RWPE2 (cell line): Measurements from ENCODE around the gene CRYAB.

ENCODE experiments used
- ATAC-seq: fragments of 200-7000 bp; cut with Tn5 transposase; 3 replicates; pipeline ENCODE4 v1.9.1; 2021; ENCODE audit warnings: low read depth
- DNase-seq: peaks from one replicate; pipeline ENCODE4 v3.0.0-alpha.2; 2020; ENCODE audit warnings: low spot score
- H3K27ac ChIP-seq: fragments of 450-650 bp; 2 replicates; pipeline ENCODE4 v1.5.1; 2017; ENCODE audit warnings: mild to moderate bottlenecking; ENCODE audit not compliant: poor library complexity, severe bottlenecking
- H3K27me3 ChIP-seq: fragments of 250-450 bp; sonication (Bioruptor Pico); 2 replicates; pipeline ENCODE4 v1.5.1; 2021; ENCODE audit warnings: mild to moderate bottlenecking, moderate library complexity; ENCODE audit not compliant: insufficient read depth, poor library complexity, severe bottlenecking
- H3K36me3 ChIP-seq: fragments of 250-450 bp; sonication (Bioruptor Pico); 2 replicates; pipeline ENCODE4 v1.5.1; 2020; ENCODE audit warnings: low read depth, mild to moderate bottlenecking, moderate library complexity
- H3K4me1 ChIP-seq: fragments of 250-450 bp; sonication (Bioruptor Pico); 2 replicates; pipeline ENCODE4 v1.5.1; 2021; ENCODE audit warnings: mild to moderate bottlenecking, moderate library complexity; ENCODE audit not compliant: insufficient read depth, poor library complexity, severe bottlenecking
- H3K4me3 ChIP-seq: fragments of 250-450 bp; sonication (Bioruptor Pico); 2 replicates; pipeline ENCODE4 v1.5.1; 2021; ENCODE audit warnings: mild to moderate bottlenecking, moderate library complexity; ENCODE audit not compliant: severe bottlenecking
- H3K9me3 ChIP-seq: fragments of 250-450 bp; sonication (Bioruptor Pico); 2 replicates; pipeline ENCODE4 v1.5.1; 2021; ENCODE audit warnings: mild to moderate bottlenecking, moderate library complexity; ENCODE audit not compliant: severe bottlenecking
- TF ChIP-seq, protein P1 (sequence below): fragments of 450-650 bp; IDR thresholded peaks from one replicate; pipeline ENCODE4 v1.5.1; 2017; ENCODE audit warnings: mild to moderate bottlenecking, moderate library complexity; ENCODE audit not compliant: poor library complexity, severe bottlenecking

Gene CRYAB

DNA sequence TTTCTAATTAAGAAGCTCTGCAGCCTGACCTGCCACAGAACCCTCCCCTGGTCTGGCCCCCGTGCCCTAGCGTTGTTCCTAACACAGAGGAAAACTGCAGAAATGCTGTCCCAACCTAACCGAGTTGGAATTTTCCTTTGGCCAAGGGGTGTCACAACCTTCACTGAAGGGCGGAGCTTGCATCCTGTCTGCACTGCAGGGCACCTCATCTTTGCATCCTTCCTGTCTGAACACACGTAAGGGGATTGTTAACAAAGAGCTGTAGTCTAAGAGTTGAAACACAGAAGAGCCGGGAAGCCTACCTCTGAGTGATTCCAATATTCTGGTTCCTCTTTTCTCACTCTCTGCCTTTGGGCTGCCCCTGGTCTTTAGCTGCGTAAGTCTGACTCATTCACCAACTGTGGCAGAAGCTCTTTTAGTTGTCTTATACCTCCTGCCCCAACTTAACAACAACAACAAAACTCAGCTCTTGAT, 27.2 kb upstream of the CRYAB start:
- Histone ChIP-seq H3K4me1 (peaks cover 41% of the 10 kb centered on the region), H3K27me3 (no peaks in the 10 kb centered on the region), H3K27ac (peak overlapping the region; percentile 97), H3K4me3 (no peak overlapping the region), H3K36me3 (no peaks in the 10 kb centered on the region), H3K9me3 (no peaks in the 10 kb centered on the region)
- ATAC-seq, result peak; percentile 30; the same call in 2 of the 3 replicates
- DNase-seq, result no peak
- TF ChIP-seq, protein P1, sequence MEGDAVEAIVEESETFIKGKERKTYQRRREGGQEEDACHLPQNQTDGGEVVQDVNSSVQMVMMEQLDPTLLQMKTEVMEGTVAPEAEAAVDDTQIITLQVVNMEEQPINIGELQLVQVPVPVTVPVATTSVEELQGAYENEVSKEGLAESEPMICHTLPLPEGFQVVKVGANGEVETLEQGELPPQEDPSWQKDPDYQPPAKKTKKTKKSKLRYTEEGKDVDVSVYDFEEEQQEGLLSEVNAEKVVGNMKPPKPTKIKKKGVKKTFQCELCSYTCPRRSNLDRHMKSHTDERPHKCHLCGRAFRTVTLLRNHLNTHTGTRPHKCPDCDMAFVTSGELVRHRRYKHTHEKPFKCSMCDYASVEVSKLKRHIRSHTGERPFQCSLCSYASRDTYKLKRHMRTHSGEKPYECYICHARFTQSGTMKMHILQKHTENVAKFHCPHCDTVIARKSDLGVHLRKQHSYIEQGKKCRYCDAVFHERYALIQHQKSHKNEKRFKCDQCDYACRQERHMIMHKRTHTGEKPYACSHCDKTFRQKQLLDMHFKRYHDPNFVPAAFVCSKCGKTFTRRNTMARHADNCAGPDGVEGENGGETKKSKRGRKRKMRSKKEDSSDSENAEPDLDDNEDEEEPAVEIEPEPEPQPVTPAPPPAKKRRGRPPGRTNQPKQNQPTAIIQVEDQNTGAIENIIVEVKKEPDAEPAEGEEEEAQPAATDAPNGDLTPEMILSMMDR, result no peak

GRCh38 chr11:111937844-111938243, 26.3 kb upstream of the CRYAB start:
- no peaks in the 10 kb centered on the region for H3K36me3 ChIP-seq
- DNase-seq (no peak), ATAC-seq (no peak)
- peak overlapping the region; percentile 97 for H3K27ac ChIP-seq
- H3K4me3 ChIP-seq, result peak overlapping the region; percentile 40
- no peaks in the 10 kb centered on the region for H3K27me3 ChIP-seq
- no peaks in the 10 kb centered on the region for H3K9me3 ChIP-seq
- peaks cover 33% of the 10 kb centered on the region for H3K4me1 ChIP-seq
- TF ChIP-seq, protein P1, result no peak

- H3K27me3 ChIP-seq, result no peaks in the 10 kb centered on the region
- peak overlapping the region; percentile 40 for H3K4me3 ChIP-seq
- no peak; the same call in 2 of the 3 replicates for ATAC-seq
- peaks cover 29% of the 10 kb centered on the region for H3K4me1 ChIP-seq
- no peaks in the 10 kb centered on the region for H3K9me3 ChIP-seq
- TF ChIP-seq, protein P1, result no peak
- peak overlapping the region; percentile 97 for H3K27ac ChIP-seq
- DNase-seq, result no peak
- H3K36me3 ChIP-seq, result no peaks in the 10 kb centered on the region
Measured at GRCh38 chr11:111937461-111937769, 25.8 kb upstream of the CRYAB start.

DNA sequence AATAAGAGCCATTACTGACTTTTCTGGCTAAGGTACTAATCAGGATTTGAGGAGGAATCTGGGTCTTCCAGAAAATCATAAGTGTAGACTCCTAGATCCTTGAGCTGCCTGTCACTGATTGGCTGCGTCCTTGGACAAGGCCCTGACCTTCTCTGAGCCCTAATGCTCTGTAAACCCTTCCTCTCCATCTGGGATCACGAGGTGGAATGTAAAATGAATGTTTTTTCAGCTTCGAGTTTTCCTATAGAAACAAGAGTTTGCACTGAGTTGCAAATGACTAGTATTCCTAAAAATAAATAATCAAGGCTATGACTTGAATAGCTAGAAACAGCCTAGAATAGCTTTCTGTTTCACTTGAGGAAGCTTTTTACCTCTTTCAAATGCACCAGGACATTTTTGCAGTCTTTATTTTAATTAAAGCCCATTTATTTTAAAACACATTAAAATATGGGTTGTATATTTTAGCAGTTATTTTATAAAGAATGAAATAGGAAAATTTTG, 24.5 kb upstream of the CRYAB start:
- TF ChIP-seq, protein P1, result no peak
- Histone ChIP-seq H3K27me3 (no peaks in the 10 kb centered on the region), H3K27ac (no peak overlapping the region), H3K9me3 (no peaks in the 10 kb centered on the region), H3K4me3 (no peak overlapping the region), H3K4me1 (peaks cover 24% of the 10 kb centered on the region), H3K36me3 (no peaks in the 10 kb centered on the region)
- DNase-seq (no peak), ATAC-seq (no peak)

DNA sequence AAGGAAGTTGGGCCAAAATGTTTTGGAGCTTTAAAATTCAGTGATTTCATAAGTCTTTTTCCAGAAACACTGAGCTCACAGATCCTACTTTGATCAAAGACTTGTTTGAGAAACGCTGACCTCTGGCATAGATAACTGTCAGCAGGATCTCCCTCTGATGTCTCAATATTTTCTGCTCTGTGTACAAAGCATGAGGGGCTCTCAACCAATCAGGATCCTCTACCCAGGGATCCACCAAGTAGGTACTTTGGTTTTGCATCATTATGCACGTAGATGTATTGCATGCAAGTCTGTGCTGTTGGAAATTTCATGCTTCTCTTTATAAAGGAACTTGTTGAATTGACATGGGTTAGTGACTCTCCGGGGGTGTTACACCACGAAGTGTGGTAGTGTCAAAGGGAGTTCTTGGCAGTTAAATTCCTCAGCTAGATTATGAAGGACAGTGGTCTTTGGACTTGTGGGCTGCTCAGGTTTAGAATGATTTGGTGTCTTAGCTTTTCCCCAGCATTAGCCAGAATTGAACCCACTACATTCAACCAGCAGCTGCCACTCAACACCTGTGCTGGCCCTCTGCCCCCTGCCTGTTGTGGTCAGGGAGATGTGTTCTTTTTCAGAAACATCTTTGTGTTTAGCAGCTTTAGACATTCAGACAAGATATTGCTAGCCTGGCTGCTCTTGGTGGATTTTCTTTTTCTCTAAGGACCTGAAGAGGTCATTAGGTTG, 23.9 kb upstream of the CRYAB start:
- no peak for ATAC-seq
- TF ChIP-seq, protein P1, result no peak
- no peak overlapping the region for H3K27ac ChIP-seq
- H3K4me3 ChIP-seq, result no peak overlapping the region
- H3K27me3 ChIP-seq, result no peaks in the 10 kb centered on the region
- peaks cover 24% of the 10 kb centered on the region for H3K4me1 ChIP-seq
- H3K9me3 ChIP-seq, result no peaks in the 10 kb centered on the region
- H3K36me3 ChIP-seq, result no peaks in the 10 kb centered on the region
- DNase-seq, result no peak
